Measurements from ENCODE around the gene PI4KA.
"Not testable (repeated sequence)": the region's sequence is repeated elsewhere in the genome, so short reads cannot be mapped to it uniquely, and the experiment has no call there.

Gene PI4KA

GRCh38 chr22:20677684-20678242, 180.8 kb downstream of the PI4KA start:
- Histone ChIP-seq H3K9ac (ENCODE audit: low read depth in 1 of 2, low read length in 2 of 2) (no peak overlapping the region), H3K4me1 (ENCODE audit: control insufficient read depth in 1 of 2, insufficient read depth in 2 of 2, low read length in 2 of 2) (no peaks in the 10 kb centered on the region), H3K27me3 (ENCODE audit: control insufficient read depth in 1 of 2, insufficient read depth in 2 of 2, low read length in 2 of 2) (no peaks in the 10 kb centered on the region), H3K27ac (ENCODE audit: low read depth, low read length) (no peak overlapping the region), H3K4me3 (ENCODE audit: low read depth in 1 of 2, low read length in 2 of 2) (no peak overlapping the region), H3K36me3 (ENCODE audit: control insufficient read depth in 1 of 2, insufficient read depth in 2 of 2, low read length in 2 of 2) (no peaks in the 10 kb centered on the region), H3K9me3 (ENCODE audit: control insufficient read depth in 1 of 2, low read length in 2 of 2) (no peaks in the 10 kb centered on the region)

- H3K9me3 ChIP-seq (ENCODE audit: control insufficient read depth in 1 of 2, low read length in 2 of 2); H3K27ac ChIP-seq (ENCODE audit: low read depth, low read length); H3K4me1 ChIP-seq (ENCODE audit: control insufficient read depth in 1 of 2, insufficient read depth in 2 of 2, low read length in 2 of 2); H3K27me3 ChIP-seq (ENCODE audit: control insufficient read depth in 1 of 2, insufficient read depth in 2 of 2, low read length in 2 of 2); H3K36me3 ChIP-seq (ENCODE audit: control insufficient read depth in 1 of 2, insufficient read depth in 2 of 2, low read length in 2 of 2); H3K9ac ChIP-seq (ENCODE audit: low read depth in 1 of 2, low read length in 2 of 2); H3K4me3 ChIP-seq (ENCODE audit: low read depth in 1 of 2, low read length in 2 of 2): not testable (repeated sequence)
Measured at GRCh38 chr22:20675613-20676012, 183.0 kb downstream of the PI4KA start.

GRCh38 chr22:20674998-20675397, 183.6 kb downstream of the PI4KA start:
- no peaks in the 10 kb centered on the region for H3K9me3 ChIP-seq (ENCODE audit: control insufficient read depth in 1 of 2, low read length in 2 of 2)
- H3K27me3 ChIP-seq (ENCODE audit: control insufficient read depth in 1 of 2, insufficient read depth in 2 of 2, low read length in 2 of 2): peaks cover 4 to 6% of the 10 kb centered on the region in 2 donors
- H3K9ac ChIP-seq (ENCODE audit: low read depth in 1 of 2, low read length in 2 of 2): no peak overlapping the region
- H3K4me3 ChIP-seq (ENCODE audit: low read depth in 1 of 2, low read length in 2 of 2): no peak overlapping the region
- no peaks in the 10 kb centered on the region for H3K36me3 ChIP-seq (ENCODE audit: control insufficient read depth in 1 of 2, insufficient read depth in 2 of 2, low read length in 2 of 2)
- no peaks in the 10 kb centered on the region for H3K4me1 ChIP-seq (ENCODE audit: control insufficient read depth in 1 of 2, insufficient read depth in 2 of 2, low read length in 2 of 2)
- no peak overlapping the region for H3K27ac ChIP-seq (ENCODE audit: low read depth, low read length)

GRCh38 chr22:20673295-20674195, 185.1 kb downstream of the PI4KA start:
- H3K27me3 ChIP-seq (ENCODE audit: control insufficient read depth in 1 of 2, insufficient read depth in 2 of 2, low read length in 2 of 2): peaks cover 4 to 6% of the 10 kb centered on the region in 2 donors
- H3K4me3 ChIP-seq (ENCODE audit: low read depth in 1 of 2, low read length in 2 of 2): no peak overlapping the region
- H3K4me1 ChIP-seq (ENCODE audit: control insufficient read depth in 1 of 2, insufficient read depth in 2 of 2, low read length in 2 of 2): no peaks in the 10 kb centered on the region
- H3K27ac ChIP-seq (ENCODE audit: low read depth, low read length): no peak overlapping the region
- no peaks in the 10 kb centered on the region for H3K9me3 ChIP-seq (ENCODE audit: control insufficient read depth in 1 of 2, low read length in 2 of 2)
- no peak overlapping the region for H3K9ac ChIP-seq (ENCODE audit: low read depth in 1 of 2, low read length in 2 of 2)
- no peaks in the 10 kb centered on the region for H3K36me3 ChIP-seq (ENCODE audit: control insufficient read depth in 1 of 2, insufficient read depth in 2 of 2, low read length in 2 of 2)

- Histone ChIP-seq H3K9me3 (ENCODE audit: control insufficient read depth in 1 of 2, low read length in 2 of 2) (no peaks in the 10 kb centered on the region), H3K4me1 (ENCODE audit: control insufficient read depth in 1 of 2, insufficient read depth in 2 of 2, low read length in 2 of 2) (no peaks in the 10 kb centered on the region), H3K27me3 (ENCODE audit: control insufficient read depth in 1 of 2, insufficient read depth in 2 of 2, low read length in 2 of 2) (peaks cover 4 to 6% of the 10 kb centered on the region in 2 donors), H3K27ac (ENCODE audit: low read depth, low read length) (no peak overlapping the region), H3K9ac (ENCODE audit: low read depth in 1 of 2, low read length in 2 of 2) (no peak overlapping the region), H3K4me3 (ENCODE audit: low read depth in 1 of 2, low read length in 2 of 2) (no peak overlapping the region), H3K36me3 (ENCODE audit: control insufficient read depth in 1 of 2, insufficient read depth in 2 of 2, low read length in 2 of 2) (no peaks in the 10 kb centered on the region)
Measured at GRCh38 chr22:20672732-20673131, 185.9 kb downstream of the PI4KA start.

- no peaks in the 10 kb centered on the region for H3K36me3 ChIP-seq (ENCODE audit: control insufficient read depth in 1 of 2, insufficient read depth in 2 of 2, low read length in 2 of 2)
- H3K27me3 ChIP-seq (ENCODE audit: control insufficient read depth in 1 of 2, insufficient read depth in 2 of 2, low read length in 2 of 2): peaks cover 4 to 6% of the 10 kb centered on the region in 2 donors
- H3K9ac ChIP-seq (ENCODE audit: low read depth in 1 of 2, low read length in 2 of 2): no peak overlapping the region
- H3K27ac ChIP-seq (ENCODE audit: low read depth, low read length): no peak overlapping the region
- no peak overlapping the region for H3K4me3 ChIP-seq (ENCODE audit: low read depth in 1 of 2, low read length in 2 of 2)
- H3K9me3 ChIP-seq (ENCODE audit: control insufficient read depth in 1 of 2, low read length in 2 of 2): no peaks in the 10 kb centered on the region
- no peaks in the 10 kb centered on the region for H3K4me1 ChIP-seq (ENCODE audit: control insufficient read depth in 1 of 2, insufficient read depth in 2 of 2, low read length in 2 of 2)
Measured at GRCh38 chr22:20672082-20672424, 186.6 kb downstream of the PI4KA start.

- Histone ChIP-seq H3K27ac (ENCODE audit: low read depth, low read length) (no peak overlapping the region), H3K9me3 (ENCODE audit: control insufficient read depth in 1 of 2, low read length in 2 of 2) (no peaks in the 10 kb centered on the region), H3K9ac (ENCODE audit: low read depth in 1 of 2, low read length in 2 of 2) (no peak overlapping the region), H3K4me3 (ENCODE audit: low read depth in 1 of 2, low read length in 2 of 2) (no peak overlapping the region), H3K36me3 (ENCODE audit: control insufficient read depth in 1 of 2, insufficient read depth in 2 of 2, low read length in 2 of 2) (no peaks in the 10 kb centered on the region), H3K27me3 (ENCODE audit: control insufficient read depth in 1 of 2, insufficient read depth in 2 of 2, low read length in 2 of 2) (peaks cover 4 to 6% of the 10 kb centered on the region in 2 donors), H3K4me1 (ENCODE audit: control insufficient read depth in 1 of 2, insufficient read depth in 2 of 2, low read length in 2 of 2) (no peaks in the 10 kb centered on the region)
Measured at GRCh38 chr22:20671409-20672081, 187.1 kb downstream of the PI4KA start.

GRCh38 chr22:20670457-20671261, 188.0 kb downstream of the PI4KA start:
- not testable (repeated sequence) for H3K9me3 ChIP-seq (ENCODE audit: control insufficient read depth in 1 of 2, low read length in 2 of 2); H3K36me3 ChIP-seq (ENCODE audit: control insufficient read depth in 1 of 2, insufficient read depth in 2 of 2, low read length in 2 of 2); H3K27ac ChIP-seq (ENCODE audit: low read depth, low read length); H3K27me3 ChIP-seq (ENCODE audit: control insufficient read depth in 1 of 2, insufficient read depth in 2 of 2, low read length in 2 of 2); H3K9ac ChIP-seq (ENCODE audit: low read depth in 1 of 2, low read length in 2 of 2); H3K4me3 ChIP-seq (ENCODE audit: low read depth in 1 of 2, low read length in 2 of 2); H3K4me1 ChIP-seq (ENCODE audit: control insufficient read depth in 1 of 2, insufficient read depth in 2 of 2, low read length in 2 of 2)

GRCh38 chr22:20669884-20670283, 188.7 kb downstream of the PI4KA start:
- H3K9me3 ChIP-seq (ENCODE audit: control insufficient read depth in 1 of 2, low read length in 2 of 2); H3K27ac ChIP-seq (ENCODE audit: low read depth, low read length); H3K4me1 ChIP-seq (ENCODE audit: control insufficient read depth in 1 of 2, insufficient read depth in 2 of 2, low read length in 2 of 2); H3K4me3 ChIP-seq (ENCODE audit: low read depth in 1 of 2, low read length in 2 of 2); H3K27me3 ChIP-seq (ENCODE audit: control insufficient read depth in 1 of 2, insufficient read depth in 2 of 2, low read length in 2 of 2); H3K9ac ChIP-seq (ENCODE audit: low read depth in 1 of 2, low read length in 2 of 2); H3K36me3 ChIP-seq (ENCODE audit: control insufficient read depth in 1 of 2, insufficient read depth in 2 of 2, low read length in 2 of 2): not testable (repeated sequence)

- not testable (repeated sequence) for H3K9me3 ChIP-seq (ENCODE audit: control insufficient read depth in 1 of 2, low read length in 2 of 2); H3K9ac ChIP-seq (ENCODE audit: low read depth in 1 of 2, low read length in 2 of 2); H3K27me3 ChIP-seq (ENCODE audit: control insufficient read depth in 1 of 2, insufficient read depth in 2 of 2, low read length in 2 of 2); H3K36me3 ChIP-seq (ENCODE audit: control insufficient read depth in 1 of 2, insufficient read depth in 2 of 2, low read length in 2 of 2); H3K4me3 ChIP-seq (ENCODE audit: low read depth in 1 of 2, low read length in 2 of 2); H3K27ac ChIP-seq (ENCODE audit: low read depth, low read length); H3K4me1 ChIP-seq (ENCODE audit: control insufficient read depth in 1 of 2, insufficient read depth in 2 of 2, low read length in 2 of 2)
Measured at GRCh38 chr22:20669471-20669870, 189.1 kb downstream of the PI4KA start.

Measured in duodenal mucosa (tissue), 2 donors.